ENCODE results near the gene ELK1.
"Not testable (repeated sequence)": the region's sequence is repeated elsewhere in the genome, so short reads cannot be mapped to it uniquely, and the experiment has no call there.

The ELK1 gene

DNA sequence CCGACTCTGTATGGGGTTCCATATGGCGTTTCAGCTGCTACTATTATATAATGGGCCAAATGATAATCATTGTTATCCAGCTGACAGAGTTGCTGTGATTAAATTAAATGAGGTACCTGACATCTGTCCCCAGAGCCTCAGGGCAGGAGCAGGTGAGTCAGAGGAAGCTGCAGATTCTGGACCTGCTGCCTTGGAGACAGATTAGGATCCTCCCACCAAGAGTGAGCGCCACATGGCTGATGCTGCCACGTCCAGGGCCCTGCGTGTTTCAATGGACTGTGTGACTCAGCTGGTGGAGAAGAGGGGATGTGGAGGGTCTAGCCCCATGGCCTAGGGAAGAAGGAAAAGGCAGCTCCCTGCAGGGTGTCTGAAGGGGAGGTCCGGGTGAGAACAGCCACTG is 36.9 kb upstream of the ELK1 start:
- no peaks in the 10 kb centered on the region for H4K20me1 ChIP-seq (ENCODE audit: insufficient read depth, low read length)
- TF ChIP-seq EZH2 (IDR thresholded peaks at IDR 0.05; ENCODE audit: borderline replicate concordance, low read length), result no peak
- TF ChIP-seq, protein P1, sequence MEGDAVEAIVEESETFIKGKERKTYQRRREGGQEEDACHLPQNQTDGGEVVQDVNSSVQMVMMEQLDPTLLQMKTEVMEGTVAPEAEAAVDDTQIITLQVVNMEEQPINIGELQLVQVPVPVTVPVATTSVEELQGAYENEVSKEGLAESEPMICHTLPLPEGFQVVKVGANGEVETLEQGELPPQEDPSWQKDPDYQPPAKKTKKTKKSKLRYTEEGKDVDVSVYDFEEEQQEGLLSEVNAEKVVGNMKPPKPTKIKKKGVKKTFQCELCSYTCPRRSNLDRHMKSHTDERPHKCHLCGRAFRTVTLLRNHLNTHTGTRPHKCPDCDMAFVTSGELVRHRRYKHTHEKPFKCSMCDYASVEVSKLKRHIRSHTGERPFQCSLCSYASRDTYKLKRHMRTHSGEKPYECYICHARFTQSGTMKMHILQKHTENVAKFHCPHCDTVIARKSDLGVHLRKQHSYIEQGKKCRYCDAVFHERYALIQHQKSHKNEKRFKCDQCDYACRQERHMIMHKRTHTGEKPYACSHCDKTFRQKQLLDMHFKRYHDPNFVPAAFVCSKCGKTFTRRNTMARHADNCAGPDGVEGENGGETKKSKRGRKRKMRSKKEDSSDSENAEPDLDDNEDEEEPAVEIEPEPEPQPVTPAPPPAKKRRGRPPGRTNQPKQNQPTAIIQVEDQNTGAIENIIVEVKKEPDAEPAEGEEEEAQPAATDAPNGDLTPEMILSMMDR (IDR thresholded peaks at IDR 0.05; ENCODE audit: low read length), result no peak
- no peaks in the 10 kb centered on the region for H3K79me2 ChIP-seq (ENCODE audit: insufficient read depth, low read length)
- H3K4me3 ChIP-seq (ENCODE audit: low read depth, low read length, poor library complexity, severe bottlenecking), result no peak overlapping the region
- no peaks in the 10 kb centered on the region for H3K4me1 ChIP-seq (ENCODE audit: insufficient read depth, low read length, severe bottlenecking)
- no peak overlapping the region for H3K4me2 ChIP-seq (ENCODE audit: low read length)
- H3K36me3 ChIP-seq (ENCODE audit: insufficient read depth, low read length), result no peaks in the 10 kb centered on the region
- no peaks in the 10 kb centered on the region for H3K9me2 ChIP-seq (ENCODE audit: low read depth, low read length)
- no peak overlapping the region for H3K27ac ChIP-seq (ENCODE audit: low read depth, low read length, poor library complexity, severe bottlenecking)
- no peak overlapping the region for H3K9ac ChIP-seq (ENCODE audit: low read length)
- no peaks in the 10 kb centered on the region for H3K27me3 ChIP-seq (ENCODE audit: insufficient read depth, low read length)
- H3F3A ChIP-seq (ENCODE audit: insufficient read depth, low read length), result no peaks in the 10 kb centered on the region
- H3K9me3 ChIP-seq (ENCODE audit: low read length), result no peaks in the 10 kb centered on the region
- no peak overlapping the region for H2AFZ ChIP-seq (ENCODE audit: low read length)

DNA sequence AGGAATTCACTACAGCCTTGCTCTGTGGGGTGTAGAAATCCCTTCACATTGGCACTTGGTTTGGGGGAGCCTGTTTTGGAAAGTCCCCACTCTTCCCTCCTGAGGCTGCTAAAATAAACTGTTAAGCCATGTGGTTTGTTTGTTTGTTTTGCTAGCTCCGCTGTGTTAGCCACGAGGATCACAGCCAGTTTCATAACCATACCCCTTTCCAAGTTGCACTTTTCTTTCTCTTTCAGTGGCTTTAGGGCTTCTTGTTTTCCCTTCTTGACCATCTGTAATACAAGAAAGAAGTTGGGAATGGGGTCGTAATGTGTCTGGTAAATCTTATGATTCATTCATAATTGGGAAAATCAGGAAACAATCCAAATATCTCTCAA is 33.5 kb upstream of the ELK1 start:
- Histone ChIP-seq H3K4me1 (ENCODE audit: insufficient read depth, low read length, severe bottlenecking) (no peaks in the 10 kb centered on the region), H3K79me2 (ENCODE audit: insufficient read depth, low read length) (no peaks in the 10 kb centered on the region), H2AFZ (ENCODE audit: low read length) (no peak overlapping the region), H3K9me2 (ENCODE audit: low read depth, low read length) (no peaks in the 10 kb centered on the region), H3F3A (ENCODE audit: insufficient read depth, low read length) (no peaks in the 10 kb centered on the region), H3K4me3 (ENCODE audit: low read depth, low read length, poor library complexity, severe bottlenecking) (no peak overlapping the region), H3K27me3 (ENCODE audit: insufficient read depth, low read length) (no peaks in the 10 kb centered on the region), H4K20me1 (ENCODE audit: insufficient read depth, low read length) (no peaks in the 10 kb centered on the region), H3K9me3 (ENCODE audit: low read length) (no peaks in the 10 kb centered on the region), H3K9ac (ENCODE audit: low read length) (no peak overlapping the region), H3K36me3 (ENCODE audit: insufficient read depth, low read length) (no peaks in the 10 kb centered on the region), H3K4me2 (ENCODE audit: low read length) (no peak overlapping the region), H3K27ac (ENCODE audit: low read depth, low read length, poor library complexity, severe bottlenecking) (no peak overlapping the region)
- TF ChIP-seq EZH2 (IDR thresholded peaks at IDR 0.05; ENCODE audit: borderline replicate concordance, low read length), result no peak
- TF ChIP-seq, protein P1 (IDR thresholded peaks at IDR 0.05; ENCODE audit: low read length), result no peak

- H3K4me1 ChIP-seq (ENCODE audit: insufficient read depth, low read length, severe bottlenecking), result no peaks in the 10 kb centered on the region
Observed at GRCh38 chrX:47683184-47683828, 32.9 kb upstream of the ELK1 start.

GRCh38 chrX:47675959-47676859 is 25.8 kb upstream of the ELK1 start:
- not testable (repeated sequence) for H3K79me2 ChIP-seq (ENCODE audit: insufficient read depth, low read length); H3K9me3 ChIP-seq (ENCODE audit: low read length); H3K4me2 ChIP-seq (ENCODE audit: low read length); H3K36me3 ChIP-seq (ENCODE audit: insufficient read depth, low read length); H3F3A ChIP-seq (ENCODE audit: insufficient read depth, low read length); H3K9ac ChIP-seq (ENCODE audit: low read length); H3K27me3 ChIP-seq (ENCODE audit: insufficient read depth, low read length); H2AFZ ChIP-seq (ENCODE audit: low read length); H3K9me2 ChIP-seq (ENCODE audit: low read depth, low read length); H3K4me1 ChIP-seq (ENCODE audit: insufficient read depth, low read length, severe bottlenecking); H3K4me3 ChIP-seq (ENCODE audit: low read depth, low read length, poor library complexity, severe bottlenecking); H3K27ac ChIP-seq (ENCODE audit: low read depth, low read length, poor library complexity, severe bottlenecking); H4K20me1 ChIP-seq (ENCODE audit: insufficient read depth, low read length)

More at GRCh38 chrX:47683184-47683828, 32.9 kb upstream of the ELK1 start:
- H3K9me2 ChIP-seq (ENCODE audit: low read depth, low read length), result no peaks in the 10 kb centered on the region
- H2AFZ ChIP-seq (ENCODE audit: low read length), result no peak overlapping the region
- no peaks in the 10 kb centered on the region for H3F3A ChIP-seq (ENCODE audit: insufficient read depth, low read length)
- TF ChIP-seq, protein P1 (IDR thresholded peaks at IDR 0.05; ENCODE audit: low read length), result no peak
- no peak for TF ChIP-seq EZH2 (IDR thresholded peaks at IDR 0.05; ENCODE audit: borderline replicate concordance, low read length)
- no peaks in the 10 kb centered on the region for H3K9me3 ChIP-seq (ENCODE audit: low read length)
- H3K4me3 ChIP-seq (ENCODE audit: low read depth, low read length, poor library complexity, severe bottlenecking), result no peak overlapping the region
- no peaks in the 10 kb centered on the region for H3K36me3 ChIP-seq (ENCODE audit: insufficient read depth, low read length)
- no peak overlapping the region for H3K27ac ChIP-seq (ENCODE audit: low read depth, low read length, poor library complexity, severe bottlenecking)
- H4K20me1 ChIP-seq (ENCODE audit: insufficient read depth, low read length), result no peaks in the 10 kb centered on the region
- H3K79me2 ChIP-seq (ENCODE audit: insufficient read depth, low read length), result no peaks in the 10 kb centered on the region
- no peaks in the 10 kb centered on the region for H3K27me3 ChIP-seq (ENCODE audit: insufficient read depth, low read length)
- H3K4me2 ChIP-seq (ENCODE audit: low read length), result no peak overlapping the region
- no peak overlapping the region for H3K9ac ChIP-seq (ENCODE audit: low read length)

All from OCI-LY1 (cell line).